NCI-H748 treated with DMSO at 0.1 percent for 48 hours (cell line): Measurements from ENCODE around the gene CXorf49.
"Not testable (repeated sequence)": the region's sequence is repeated elsewhere in the genome, so short reads cannot be mapped to it uniquely, and the experiment has no call there.

Source experiments
- DNase-seq: peaks from one replicate; lab custom pipeline; 2025; lab: John Stamatoyannopoulos, UW

Gene CXorf49

GRCh38 chrX:71718185-71718584 lies at the start of gene CXorf49:
Gene CXorf49 (minus strand): TSS chrX:71718285. CDS start chrX:71718151, 134 bp downstream.
- not testable (repeated sequence) for DNase-seq

GRCh38 chrX:71767134-71767533 lies 49.0 kb upstream of the CXorf49 start:
- DNase-seq: not testable (repeated sequence)

GRCh38 chrX:71765613-71766012 lies 47.5 kb upstream of the CXorf49 start:
- not testable (repeated sequence) for DNase-seq

- not testable (repeated sequence) for DNase-seq
Observed at GRCh38 chrX:71764832-71765231, 46.7 kb upstream of the CXorf49 start.

- not testable (repeated sequence) for DNase-seq
Observed at GRCh38 chrX:71763049-71763448, 45.0 kb upstream of the CXorf49 start, which contains the start of gene CXorf49B. Gene CXorf49B (plus strand): TSS chrX:71763349. CDS start chrX:71763424, 75 bp downstream.

- DNase-seq: not testable (repeated sequence)
Observed at GRCh38 chrX:71760688-71761281, 42.7 kb upstream of the CXorf49 start.

- not testable (repeated sequence) for DNase-seq
Observed at GRCh38 chrX:71720289-71720886, 2.3 kb upstream of the CXorf49 start.

- DNase-seq: not testable (repeated sequence)
Observed at GRCh38 chrX:71719195-71719594, 1.1 kb upstream of the CXorf49 start.

- DNase-seq: not testable (repeated sequence)
Observed at GRCh38 chrX:71716323-71716722, 1.8 kb downstream of the CXorf49 start.

- DNase-seq: not testable (repeated sequence)
Observed at GRCh38 chrX:71715551-71715950, 2.5 kb downstream of the CXorf49 start.

- not testable (repeated sequence) for DNase-seq
Observed at GRCh38 chrX:71714064-71714463, 4.0 kb downstream of the CXorf49 start.

GRCh38 chrX:71702853-71703252 lies 15.2 kb downstream of the CXorf49 start:
- not testable (repeated sequence) for DNase-seq

GRCh38 chrX:71699023-71699344 lies 19.1 kb downstream of the CXorf49 start:
- not testable (repeated sequence) for DNase-seq

GRCh38 chrX:71698299-71699022 lies 19.6 kb downstream of the CXorf49 start:
- DNase-seq: not testable (repeated sequence)

- not testable (repeated sequence) for DNase-seq
Observed at GRCh38 chrX:71697466-71698298, 20.4 kb downstream of the CXorf49 start.

- not testable (repeated sequence) for DNase-seq
Observed at GRCh38 chrX:71696641-71697465, 21.2 kb downstream of the CXorf49 start.

- DNase-seq: no peak
Observed at GRCh38 chrX:71679575-71680207, 38.4 kb downstream of the CXorf49 start.

- not testable (repeated sequence) for DNase-seq
Observed at GRCh38 chrX:71677195-71677594, 40.9 kb downstream of the CXorf49 start.

GRCh38 chrX:71676068-71676795 lies 41.9 kb downstream of the CXorf49 start:
- DNase-seq: not testable (repeated sequence)

GRCh38 chrX:71675636-71676035 lies 42.4 kb downstream of the CXorf49 start:
- DNase-seq: not testable (repeated sequence)
